Glutamatergic neuron (in vitro differentiated cells): Measurements from ENCODE around the gene SP7. TPM values are rescaled to one million over a fixed set of nuclear protein-coding genes. Genes with fewer than 3 reads are reported as not detected.

Source experiments
- DNase-seq: peaks from one replicate; pipeline ENCODE4 v3.0.0; 2022
- H3K27ac Mint-ChIP-seq: one replicate; pipeline ENCODE4 v1.8.0; 2020; ENCODE audit warnings: mild to moderate bottlenecking, mixed read lengths, inconsistent platforms; ENCODE audit not compliant: unreplicated experiment
- H3K27me3 Mint-ChIP-seq: one replicate; pipeline ENCODE4 v1.8.0; 2020; ENCODE audit warnings: mild to moderate bottlenecking, moderate library complexity, mixed read lengths, inconsistent platforms; ENCODE audit not compliant: unreplicated experiment
- H3K36me3 Mint-ChIP-seq: one replicate; pipeline ENCODE4 v1.8.0; 2020; ENCODE audit warnings: mild to moderate bottlenecking, mixed read lengths, inconsistent platforms; ENCODE audit not compliant: unreplicated experiment
- H3K4me1 Mint-ChIP-seq: one replicate; pipeline ENCODE4 v1.8.0; 2020; ENCODE audit warnings: mild to moderate bottlenecking, low read depth, mixed read lengths, inconsistent platforms; ENCODE audit not compliant: unreplicated experiment
- H3K4me3 Mint-ChIP-seq: one replicate; pipeline ENCODE4 v1.8.0; 2020; ENCODE audit warnings: mild to moderate bottlenecking, mixed read lengths, inconsistent platforms; ENCODE audit not compliant: unreplicated experiment
- H3K9me3 Mint-ChIP-seq: one replicate; pipeline ENCODE4 v1.8.0; 2020; ENCODE audit warnings: mild to moderate bottlenecking, moderate library complexity, mixed read lengths, inconsistent platforms; ENCODE audit not compliant: unreplicated experiment
- CTCF ChIP-seq: fragments of 200-600 bp; sonication (generic); IDR thresholded peaks from one replicate; pipeline ENCODE4 v1.5.0; 2021; ENCODE audit not compliant: partially characterized antibody, unreplicated experiment
- total RNA-seq: library from RNA; stranded (reverse); fragmentation: NEBNext Ultra II Directional; extraction: Animal tissue kit (Norgen Biotek cat#: 25700); gene quantifications from one replicate; pipeline ENCODE4 v1.2.1, GENCODE V29; 2021; ENCODE audit not compliant: unreplicated experiment

The SP7 gene
- total RNA-seq, 1 donor from 2014 or later: not detected

DNA sequence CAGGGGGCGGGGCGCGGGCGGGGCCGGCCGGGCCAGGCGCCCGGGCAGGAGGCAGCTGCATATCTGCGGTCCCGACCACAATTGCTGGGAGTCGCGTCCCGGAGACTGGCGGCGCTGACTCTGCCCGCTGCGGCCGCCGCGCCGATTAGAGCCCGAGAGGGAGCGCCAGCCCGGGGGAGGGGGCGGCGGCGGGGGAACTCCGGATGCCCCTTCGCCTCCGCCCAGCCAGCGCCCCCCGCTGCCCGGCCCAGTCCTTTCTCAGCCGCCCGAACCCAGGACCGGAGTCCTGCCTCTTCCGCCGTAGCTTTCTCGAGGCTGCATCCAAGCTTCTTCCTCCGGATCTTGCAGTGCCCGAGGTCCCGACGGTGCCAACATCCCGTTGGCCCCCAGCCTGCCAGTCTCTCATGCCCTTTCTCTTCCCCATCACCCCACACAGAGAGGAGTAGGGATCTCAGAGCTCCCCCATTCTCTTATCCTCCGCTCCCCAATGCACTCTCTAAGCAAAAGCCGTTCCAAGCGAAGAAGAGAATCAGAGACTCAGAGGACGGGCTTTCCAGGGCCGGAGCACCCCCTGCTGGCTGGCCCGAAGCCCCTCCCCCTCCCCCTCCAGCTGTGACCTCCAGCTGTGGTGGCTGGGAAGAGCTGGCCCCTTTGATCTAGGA is 8.8 kb upstream of the SP7 start:
- Mint-ChIP-seq H3K9me3 (peaks cover 7% of the 10 kb centered on the region), H3K4me3 (peak overlapping the region; percentile 99), H3K36me3 (no peaks in the 10 kb centered on the region), H3K27ac (no peak overlapping the region), H3K27me3 (peaks cover 3% of the 10 kb centered on the region), H3K4me1 (peaks cover 5% of the 10 kb centered on the region)
- no peak for TF ChIP-seq CTCF
- peak; percentile 82 for DNase-seq

GRCh38 chr12:53344487-53344823 is 8.3 kb upstream of the SP7 start:
- H3K9me3 Mint-ChIP-seq: peaks cover 7% of the 10 kb centered on the region
- no peaks in the 10 kb centered on the region for H3K36me3 Mint-ChIP-seq
- no peak for DNase-seq
- peaks cover 5% of the 10 kb centered on the region for H3K4me1 Mint-ChIP-seq
- peaks cover 3% of the 10 kb centered on the region for H3K27me3 Mint-ChIP-seq
- H3K27ac Mint-ChIP-seq: no peak overlapping the region
- peak overlapping the region; percentile 61 for H3K4me3 Mint-ChIP-seq
- TF ChIP-seq CTCF: no peak

GRCh38 chr12:53343969-53344368 is 7.8 kb upstream of the SP7 start:
- Mint-ChIP-seq H3K36me3 (no peaks in the 10 kb centered on the region), H3K9me3 (peaks cover 7% of the 10 kb centered on the region), H3K4me3 (peak overlapping the region; percentile 61), H3K4me1 (peaks cover 5% of the 10 kb centered on the region), H3K27me3 (peaks cover 3% of the 10 kb centered on the region), H3K27ac (no peak overlapping the region)
- no peak for TF ChIP-seq CTCF
- no peak for DNase-seq

GRCh38 chr12:53343449-53343848 is 7.3 kb upstream of the SP7 start:
- TF ChIP-seq CTCF: no peak
- Mint-ChIP-seq H3K27ac (no peak overlapping the region), H3K36me3 (no peaks in the 10 kb centered on the region), H3K9me3 (peaks cover 5% of the 10 kb centered on the region), H3K4me3 (peak overlapping the region; percentile 50), H3K4me1 (peaks cover 5% of the 10 kb centered on the region), H3K27me3 (peaks cover 3% of the 10 kb centered on the region)
- DNase-seq: no peak

DNA sequence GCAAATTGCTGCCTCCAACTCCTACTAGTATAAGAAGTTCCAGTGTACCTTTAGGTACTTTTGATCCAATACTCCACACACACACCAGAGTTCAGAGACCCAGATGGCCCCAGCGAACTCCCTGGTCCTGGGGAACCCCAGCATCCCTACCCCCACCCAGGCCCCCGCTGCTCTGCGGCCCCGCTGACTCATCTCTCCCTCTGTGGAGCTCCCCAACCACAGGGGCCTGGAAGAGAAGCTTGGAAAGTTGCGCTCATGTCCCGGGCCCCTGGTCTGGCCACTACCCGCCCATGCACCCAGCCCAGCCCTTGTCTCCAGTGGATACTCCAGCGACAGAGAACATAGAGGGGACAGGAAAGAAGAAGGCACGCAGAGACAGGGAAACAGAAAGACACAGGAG is 4.2 kb upstream of the SP7 start:
- Mint-ChIP-seq H3K9me3 (peaks cover 6% of the 10 kb centered on the region), H3K4me1 (peaks cover 8% of the 10 kb centered on the region), H3K27me3 (peaks cover 2% of the 10 kb centered on the region), H3K36me3 (no peaks in the 10 kb centered on the region), H3K27ac (no peak overlapping the region), H3K4me3 (no peak overlapping the region)
- TF ChIP-seq CTCF: no peak
- no peak for DNase-seq
